ENCODE results near the gene IL1RAP. TPM values are rescaled to one million over a fixed set of nuclear protein-coding genes. Genes with fewer than 3 reads are reported as not detected.

The IL1RAP gene
- total RNA-seq, 4 donors from 2014 or later = 4.5 to 13.9 (median 5.2) TPM

GRCh38 chr3:190568036-190568435, 54.2 kb downstream of the IL1RAP start:
- WGBS = 73% methylated on average over 2 of the region's 2 CpGs

GRCh38 chr3:190574473-190574872, 60.6 kb downstream of the IL1RAP start:
- no peak overlapping the region for H3K4me3 ChIP-seq
- intact Hi-C loops (cut with DNase I) = no loop called here
- no peaks in the 10 kb centered on the region for H3K4me1 ChIP-seq
- H3K36me3 ChIP-seq = no peaks in the 10 kb centered on the region
- no peak overlapping the region for H3K27ac ChIP-seq (replicated peaks in 1 of 4)
- no peaks in the 10 kb centered on the region for H3K27me3 ChIP-seq
- no peaks in the 10 kb centered on the region for H3K9me3 ChIP-seq
- TF ChIP-seq CTCF (IDR thresholded peaks at IDR 0.05) = no peak
- TF ChIP-seq POLR2AphosphoS5 (IDR thresholded peaks at IDR 0.05) = no peak
- no peak for TF ChIP-seq POLR2A (IDR thresholded peaks at IDR 0.05; ENCODE audit: low read depth)
- no peak for TF ChIP-seq EP300 (IDR thresholded peaks at IDR 0.05)
- no peak for DNase-seq (ENCODE audit: extremely low spot score)
- 79% methylated on average over 2 of the region's 2 CpGs for WGBS

More at GRCh38 chr3:190568036-190568435, 54.2 kb downstream of the IL1RAP start:
- H3K27ac ChIP-seq (replicated peaks in 1 of 4) = no peak overlapping the region
- intact Hi-C loops (cut with DNase I) = no loop called here
- DNase-seq (ENCODE audit: extremely low spot score) = no peak
- H3K27me3 ChIP-seq = no peaks in the 10 kb centered on the region
- H3K36me3 ChIP-seq = no peaks in the 10 kb centered on the region
- H3K4me3 ChIP-seq = no peak overlapping the region
- peaks cover 0 to 6% (median 0%) of the 10 kb centered on the region in 4 donors for H3K4me1 ChIP-seq
- TF ChIP-seq POLR2AphosphoS5 (IDR thresholded peaks at IDR 0.05) (no peak), EP300 (IDR thresholded peaks at IDR 0.05) (no peak), CTCF (IDR thresholded peaks at IDR 0.05) (no peak), POLR2A (IDR thresholded peaks at IDR 0.05; ENCODE audit: low read depth) (no peak)
- no peaks in the 10 kb centered on the region for H3K9me3 ChIP-seq

- Histone ChIP-seq H3K4me1 (no peaks in the 10 kb centered on the region), H3K4me3 (no peak overlapping the region), H3K27me3 (no peaks in the 10 kb centered on the region), H3K27ac (replicated peaks in 1 of 4) (no peak overlapping the region), H3K36me3 (no peaks in the 10 kb centered on the region), H3K9me3 (no peaks in the 10 kb centered on the region)
- WGBS = 84% methylated on average over 7 of the region's 7 CpGs
- DNase-seq (ENCODE audit: extremely low spot score) = no peak
- TF ChIP-seq POLR2AphosphoS5 (IDR thresholded peaks at IDR 0.05) (no peak), CTCF (IDR thresholded peaks at IDR 0.05) (no peak)
- intact Hi-C loops (cut with DNase I) = no loop called here
These were observed 61.7 kb downstream of the IL1RAP start for GRCh38 chr3:190575437-190576185.

GRCh38 chr3:190577225-190577624, 63.3 kb downstream of the IL1RAP start:
- Histone ChIP-seq H3K4me3 (no peak overlapping the region), H3K27me3 (no peaks in the 10 kb centered on the region), H3K9me3 (no peaks in the 10 kb centered on the region), H3K4me1 (peaks cover 0 to 5% (median 0%) of the 10 kb centered on the region in 4 donors), H3K36me3 (no peaks in the 10 kb centered on the region), H3K27ac (replicated peaks in 1 of 4) (no peak overlapping the region)
- TF ChIP-seq POLR2A (IDR thresholded peaks at IDR 0.05; ENCODE audit: low read depth) (no peak), POLR2AphosphoS5 (IDR thresholded peaks at IDR 0.05) (no peak), EP300 (IDR thresholded peaks at IDR 0.05) (no peak), CTCF (IDR thresholded peaks at IDR 0.05) (no peak)
- intact Hi-C loops (cut with DNase I) = no loop called here
- no peak for DNase-seq (ENCODE audit: extremely low spot score)
- 95% methylated on average over 4 of the region's 4 CpGs for WGBS

Measured in esophagus muscularis mucosa (tissue), 4 donors.